H1 (cell line): ENCODE results near the gene ZNF695. TPM values are rescaled to one million over a fixed set of nuclear protein-coding genes. Genes with fewer than 3 reads are reported as not detected.
A peak's percentile ranks its signal among the peaks of the same experiment; 100 is the strongest.

Experiments
- CTCF ChIA-PET: fragments of 300-600 bp; sonication (Branson Sonifier 250); formaldehyde crosslinking; loops from one replicate; lab custom pipeline; 2021; ENCODE audit not compliant: partially characterized antibody; lab: Charles Lee
- POLR2A ChIA-PET: fragments of 300-600 bp; sonication (Branson Sonifier 250); formaldehyde crosslinking; loops from one replicate; lab custom pipeline; 2021; ENCODE audit warnings: inconsistent platforms; ENCODE audit not compliant: partially characterized antibody; lab: Charles Lee
- DNase-seq, 2 experiments: peaks; one replicate each; pipeline versions ENCODE4 v3.0.0 to v3.0.0-alpha.2; 2010 to 2022; ENCODE audit warnings: low spot score in 2 of 2, low read depth in 1 of 2, mixed read lengths in 1 of 2
- FAIRE-seq: peaks from 2 replicates; lab custom pipeline; 2011; peaks lifted over from hg19 to GRCh38; lab: Jason Lieb, UNC
- H2AFZ ChIP-seq: 2 replicates; pipeline ENCODE4 v1.8.1; 2012; ENCODE audit warnings: low read length, inconsistent platforms
- H2AK5ac ChIP-seq: 2 replicates; pipeline ENCODE4 v1.6.1; 2013; ENCODE audit warnings: low read depth, low read length
- H2BK120ac ChIP-seq: replicated peaks from 2 replicates; pipeline ENCODE3; 2013; ENCODE audit warnings: low read depth, low read length, inconsistent platforms
- H2BK12ac ChIP-seq: 2 replicates; pipeline ENCODE4 v1.6.1; 2013; ENCODE audit warnings: low read depth, low read length
- H2BK15ac ChIP-seq: 2 replicates; pipeline ENCODE4 v1.6.1; 2013; ENCODE audit warnings: low read length
- H2BK20ac ChIP-seq: 2 replicates; pipeline ENCODE4 v1.6.1; 2013; ENCODE audit warnings: low read length
- H2BK5ac ChIP-seq: 2 replicates; pipeline ENCODE4 v1.6.1; 2013; ENCODE audit warnings: low read depth, low read length
- H3K14ac ChIP-seq: 2 replicates; pipeline ENCODE4 v1.6.1; 2013; ENCODE audit warnings: inconsistent platforms; ENCODE audit not compliant: insufficient read length
- H3K18ac ChIP-seq: 2 replicates; pipeline ENCODE4 v1.6.1; 2013; ENCODE audit warnings: low read length; ENCODE audit errors: extremely low read depth
- H3K23ac ChIP-seq: 2 replicates; pipeline ENCODE4 v1.6.1; 2013; ENCODE audit warnings: inconsistent platforms; ENCODE audit not compliant: insufficient read length
- H3K23me2 ChIP-seq: 2 replicates; pipeline ENCODE4 v1.6.1; 2013; ENCODE audit warnings: low read depth, low read length
- H3K27ac ChIP-seq: 2 replicates; pipeline ENCODE4 v1.6.1; 2011; ENCODE audit warnings: low read depth, low read length, inconsistent platforms
- H3K27me3 ChIP-seq, 4 experiments: replicated peaks in 1 of 4; 1 replicate in 1 of 4; 2 replicates in 3 of 4; pipeline versions ENCODE4 v1.6.1 to v1.8.1; 2011 to 2013; ENCODE audit warnings: low read length in 3 of 4, mild to moderate bottlenecking in 3 of 4, inconsistent platforms in 2 of 4, mixed read lengths in 2 of 4, moderate library complexity in 1 of 4; ENCODE audit not compliant: control insufficient read depth in 3 of 4, insufficient read depth in 3 of 4; ENCODE audit errors: extremely low read depth in 1 of 4
- H3K36me3 ChIP-seq, 4 experiments: 2 replicates each; pipeline versions ENCODE4 v1.6.1 to v1.8.1; 2011 to 2013; ENCODE audit warnings: mild to moderate bottlenecking in 4 of 4, low read length in 3 of 4, moderate library complexity in 2 of 4, control low read depth in 1 of 4, inconsistent platforms in 1 of 4; ENCODE audit not compliant: insufficient read depth in 4 of 4, control insufficient read depth in 2 of 4
- H3K4ac ChIP-seq: replicated peaks from 2 replicates; pipeline ENCODE3; 2013; ENCODE audit warnings: low read length, low read depth, mixed read lengths, inconsistent platforms; ENCODE audit not compliant: insufficient read length
- H3K4me1 ChIP-seq, 4 experiments: replicated peaks in 1 of 4; 1 replicate in 1 of 4; 2 replicates in 3 of 4; pipeline versions ENCODE4 v1.6.1 to v1.8.1; 2011 to 2013; ENCODE audit warnings: low read length in 3 of 4, inconsistent platforms in 2 of 4, mixed read lengths in 1 of 4; ENCODE audit not compliant: insufficient read depth in 4 of 4, control insufficient read depth in 3 of 4
- H3K4me2 ChIP-seq, 2 experiments: 2 replicates each; pipeline versions ENCODE4 v1.6.1 to v1.8.1; 2011 to 2013; ENCODE audit warnings: low read depth in 2 of 2, low read length in 2 of 2, control low read depth in 1 of 2, inconsistent platforms in 1 of 2, mild to moderate bottlenecking in 1 of 2; ENCODE audit not compliant: insufficient read depth in 1 of 2
- H3K4me3 ChIP-seq, 4 experiments: fragments of 200-600, 300-600 bp in 1 of 4; sonication (generic), shearing (Covaris generic), sonication (Bioruptor Twin) in 1 of 4; 2 replicates each; pipeline versions ENCODE4 v1.5.1 to v1.8.1; 2011 to 2016; ENCODE audit warnings: low read length in 4 of 4, low read depth in 3 of 4, control low read depth in 2 of 4, inconsistent platforms in 2 of 4, mild to moderate bottlenecking in 2 of 4, mixed read lengths in 1 of 4, moderate library complexity in 1 of 4; ENCODE audit not compliant: insufficient read depth in 2 of 4; ENCODE audit errors: extremely low read depth in 1 of 4
- H3K56ac ChIP-seq: replicated peaks from 2 replicates; pipeline ENCODE3; 2013; ENCODE audit warnings: low read depth, mild to moderate bottlenecking, mixed read lengths, low read length, inconsistent platforms; ENCODE audit not compliant: insufficient read length
- H3K79me1 ChIP-seq: 2 replicates; pipeline ENCODE4 v1.6.1; 2013; ENCODE audit warnings: low read depth, low read length, control low read depth
- H3K79me2 ChIP-seq, 2 experiments: 2 replicates each; pipeline versions ENCODE4 v1.6.1 to v1.8.1; 2012 to 2013; ENCODE audit warnings: low read length in 2 of 2, mild to moderate bottlenecking in 2 of 2, inconsistent platforms in 1 of 2; ENCODE audit not compliant: insufficient read depth in 2 of 2, control insufficient read depth in 1 of 2
- H3K9ac ChIP-seq, 4 experiments: replicated peaks in 1 of 4; 1 replicate in 1 of 4; 2 replicates in 3 of 4; pipeline versions ENCODE4 v1.6.1 to v1.8.1; 2011 to 2013; ENCODE audit warnings: low read depth in 3 of 4, low read length in 3 of 4, control low read depth in 2 of 4, mild to moderate bottlenecking in 2 of 4, moderate library complexity in 2 of 4, inconsistent platforms in 1 of 4; ENCODE audit errors: extremely low read depth in 1 of 4
- H3K9me3 ChIP-seq, 2 experiments: 2 replicates each; pipeline versions ENCODE4 v1.6.1 to v1.8.1; 2012 to 2013; ENCODE audit warnings: mild to moderate bottlenecking in 2 of 2, moderate library complexity in 2 of 2, control low read depth in 1 of 2, inconsistent platforms in 1 of 2, low read depth in 1 of 2, low read length in 1 of 2, mixed read lengths in 1 of 2; ENCODE audit not compliant: insufficient read depth in 2 of 2
- H4K20me1 ChIP-seq, 2 experiments: replicated peaks in 1 of 2; 2 replicates each; pipeline versions ENCODE3 to v1.8.1; 2011 to 2013; ENCODE audit warnings: inconsistent platforms in 2 of 2, low read length in 2 of 2, mild to moderate bottlenecking in 1 of 2; ENCODE audit not compliant: insufficient read depth in 2 of 2, control insufficient read depth in 1 of 2
- H4K5ac ChIP-seq: 2 replicates; pipeline ENCODE4 v1.6.1; 2013; ENCODE audit warnings: low read length, low read depth, mixed read lengths, inconsistent platforms; ENCODE audit not compliant: insufficient read length
- H4K8ac ChIP-seq: 2 replicates; pipeline ENCODE4 v1.8.0; 2013; ENCODE audit warnings: mild to moderate bottlenecking, moderate library complexity, low read length, inconsistent platforms; ENCODE audit not compliant: insufficient read depth; ENCODE audit errors: extremely low read depth
- H4K91ac ChIP-seq: replicated peaks from 2 replicates; pipeline ENCODE3; 2013; ENCODE audit warnings: low read length, mixed read lengths, inconsistent platforms; ENCODE audit not compliant: insufficient read length
- CHD1 ChIP-seq: IDR thresholded peaks from 2 replicates; pipeline ENCODE4 v1.6.1; 2012; ENCODE audit warnings: low read depth, low read length, improper control_type of control experiment
- EGR1 ChIP-seq: IDR thresholded peaks from 2 replicates; pipeline ENCODE4 v1.6.1; 2011; ENCODE audit warnings: low read depth, low read length, borderline replicate concordance
- EP300 ChIP-seq, 2 experiments: IDR thresholded peaks; 1 replicate in 1 of 2; 2 replicates in 1 of 2; pipeline ENCODE4 v1.6.1; 2011 to 2012; ENCODE audit warnings: low read depth in 2 of 2, low read length in 2 of 2, mild to moderate bottlenecking in 2 of 2, borderline replicate concordance in 1 of 2, inconsistent platforms in 1 of 2, moderate library complexity in 1 of 2
- JUN ChIP-seq: IDR thresholded peaks from 2 replicates; pipeline ENCODE4 v1.6.1; 2011; ENCODE audit warnings: low read depth, mild to moderate bottlenecking, improper control_type of control experiment, low read length
- KDM4A ChIP-seq: IDR thresholded peaks from one replicate; pipeline ENCODE4 v1.7.1; 2012; ENCODE audit warnings: low read depth, mild to moderate bottlenecking, moderate library complexity, low read length, inconsistent platforms; ENCODE audit not compliant: severe bottlenecking
- MAFK ChIP-seq: IDR thresholded peaks from 2 replicates; pipeline ENCODE4 v1.6.1; 2012; ENCODE audit warnings: low read depth, mild to moderate bottlenecking, improper control_type of control experiment, low read length
- NANOG ChIP-seq: IDR thresholded peaks from 2 replicates; pipeline ENCODE4 v1.6.1; 2011; ENCODE audit warnings: low read length, low read depth, mild to moderate bottlenecking, inconsistent platforms; ENCODE audit not compliant: insufficient read depth, poor library complexity, severe bottlenecking
- POLR2A ChIP-seq, 2 experiments: IDR thresholded peaks; 1 replicate in 1 of 2; 2 replicates in 1 of 2; pipeline ENCODE4 v1.6.1; 2011; ENCODE audit warnings: low read depth in 2 of 2, low read length in 2 of 2, mild to moderate bottlenecking in 2 of 2; ENCODE audit errors: control extremely low read depth in 1 of 2
- RNF2 ChIP-seq: fragments of 200-900, 300-1000 bp; sonication (generic); IDR thresholded peaks from 2 replicates; pipeline ENCODE4 v1.7.1; 2016; ENCODE audit warnings: borderline replicate concordance, low read depth, mild to moderate bottlenecking, antibody characterized with exemption, low read length; ENCODE audit not compliant: poor library complexity, severe bottlenecking; ENCODE audit errors: missing control alignments
- RXRA ChIP-seq: IDR thresholded peaks from 2 replicates; pipeline ENCODE4 v1.6.1; 2011; ENCODE audit warnings: low read depth, mild to moderate bottlenecking, low read length, moderate library complexity; ENCODE audit not compliant: insufficient read depth
- SIRT6 ChIP-seq: IDR thresholded peaks from one replicate; pipeline ENCODE4 v1.7.1; 2012; ENCODE audit warnings: low read length, inconsistent platforms
- TBP ChIP-seq: IDR thresholded peaks from 2 replicates; pipeline ENCODE4 v1.6.1; 2011; ENCODE audit warnings: low read depth, low read length, improper control_type of control experiment
- WGBS, 2 experiments: shearing (Covaris generic) in 1 of 2; methylation state at CpG; one replicate each; pipeline versions ENCODE4 v1.1.6 to v1.1.7; 2013 to 2015; ENCODE audit warnings: low lambda C conversion rate in 2 of 2, mixed read lengths in 2 of 2, inconsistent platforms in 1 of 2, low coverage in 1 of 2, missing lambda C conversion rate in 1 of 2; ENCODE audit not compliant: insufficient replicate concordance in 2 of 2, insufficient coverage in 1 of 2, insufficient read length in 1 of 2; ENCODE audit errors: extremely low coverage in 1 of 2, missing lambda C conversion rate in 1 of 2; 5-methylcytosine and 5-hydroxymethylcytosine counted together
- polyA plus RNA-seq, 7 experiments: library from polyadenylated mRNA; depleted of rRNA in 3 of 7; stranded (reverse) in 5 of 7; unstranded in 2 of 7; fragments of >200 nt in 5 of 7; fragments of 200-250 nt in 2 of 7; gene quantifications; 1 replicate in 5 of 7; 2 replicates in 1 of 7; 4 replicates in 1 of 7; pipeline versions ENCODE4 v1.2.1 to v1.2.3, GENCODE V29; 2011 to 2013; ENCODE audit warnings: missing spikeins in 2 of 7, mixed read lengths in 2 of 7
- total RNA-seq: library from RNA; stranded (reverse); fragmentation: NEBNext Ultra II Directional; extraction: Animal tissue kit (Norgen Biotek cat#: 25700); gene quantifications from 2 replicates; pipeline ENCODE4 v1.2.1, GENCODE V29; 2021
- TF ChIP-seq, protein P1 (sequence below): IDR thresholded peaks from 2 replicates; pipeline ENCODE4 v1.6.1; 2011; ENCODE audit warnings: low read length, improper control_type of control experiment

ZNF695 gene
- total and polyA plus RNA-seq, 2 of the 8 experiments (the other 6 are each of a cell fraction or from before 2014, with no cell fraction given), result 9.2 to 27.0 TPM

DNA sequence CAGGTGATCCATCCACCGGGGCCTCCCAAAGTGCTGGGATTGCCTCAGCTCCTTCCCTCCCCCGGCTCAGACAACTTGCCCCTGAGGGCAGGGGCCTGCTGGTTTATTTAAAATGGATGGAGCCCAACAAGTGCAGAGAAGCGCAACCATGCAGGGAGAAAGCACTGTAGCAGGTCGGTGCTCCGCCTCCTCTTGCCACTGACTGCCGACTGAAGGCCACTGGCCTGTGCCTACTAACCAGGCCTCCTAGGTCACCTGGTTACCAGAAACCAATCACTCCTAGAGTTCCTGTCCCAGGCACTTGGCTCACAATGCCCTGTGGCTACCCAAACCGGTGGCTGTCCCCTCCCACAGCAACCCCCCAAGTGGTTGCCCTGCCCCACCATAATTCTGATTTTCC, 35.9 kb downstream of the ZNF695 start:
- H2AK5ac ChIP-seq, result no peak overlapping the region
- H3K14ac ChIP-seq, result no peak overlapping the region
- no peak overlapping the region for H3K23ac ChIP-seq
- H3K27ac ChIP-seq, result no peak overlapping the region
- no peak overlapping the region for H3K56ac ChIP-seq
- no peak overlapping the region for H2BK120ac ChIP-seq
- no peaks in the 10 kb centered on the region for H3K79me2 ChIP-seq
- H4K91ac ChIP-seq, result no peak overlapping the region
- 88% methylated on average over 7 of the region's 7 CpGs; no CpG with 5 or more reads in 1 of the 2 experiments for WGBS, 2 experiments
- H4K5ac ChIP-seq, result no peak overlapping the region
- H3K4me1 ChIP-seq, result no peaks in the 10 kb centered on the region
- FAIRE-seq (no peak), DNase-seq (peak in 1 of 2 experiments; percentile 10)
- CTCF ChIA-PET, result interaction anchor here (0.7 to 2.9 kb wide), 9 partner anchors 11 to 119 kb away, joined by 3 to 18 read pairs (median 5); no protein-coding TSS in a partner anchor
- H2BK20ac ChIP-seq, result no peak overlapping the region
- H3K4me2 ChIP-seq, result no peak overlapping the region
- no peak overlapping the region for H3K4ac ChIP-seq
- no peak overlapping the region for H2BK12ac ChIP-seq
- no peak overlapping the region for H4K8ac ChIP-seq
- no peak overlapping the region for H2BK15ac ChIP-seq
- no peak overlapping the region for H3K9ac ChIP-seq
- no peaks in the 10 kb centered on the region for H3K27me3 ChIP-seq
- no peaks in the 10 kb centered on the region for H3K23me2 ChIP-seq
- H3K79me1 ChIP-seq, result no peaks in the 10 kb centered on the region
- no peak overlapping the region for H2AFZ ChIP-seq
- peaks cover 31 to 58% of the 10 kb centered on the region in 2 experiments for H3K9me3 ChIP-seq
- H2BK5ac ChIP-seq, result no peak overlapping the region
- no peak overlapping the region for H3K4me3 ChIP-seq
- H3K18ac ChIP-seq, result no peak overlapping the region
- H4K20me1 ChIP-seq, result no peaks in the 10 kb centered on the region
- peaks cover 0 to 35% (median 11%) of the 10 kb centered on the region in 4 experiments; a peak in 2 of 8 replicates for H3K36me3 ChIP-seq
- POLR2A ChIA-PET, result interaction anchor here (0.8 kb wide), 1 partner anchor 136 kb away, joined by 3 read pairs; no protein-coding TSS in a partner anchor
- TF ChIP-seq TBP (no peak), POLR2A (IDR thresholded peaks at IDR 0.05; ENCODE audit: control extremely low read depth in 1 of 2, low read depth in 2 of 2, low read length in 2 of 2) (no peak), EGR1 (no peak), RNF2 (no peak), JUN (no peak), KDM4A (no peak), EP300 (IDR thresholded peaks at IDR 0.05; ENCODE audit: borderline replicate concordance in 1 of 2, low read depth in 2 of 2, low read length in 2 of 2) (no peak), RXRA (no peak), NANOG (no peak), CHD1 (no peak), MAFK (no peak), SIRT6 (no peak)
- TF ChIP-seq, protein P1, sequence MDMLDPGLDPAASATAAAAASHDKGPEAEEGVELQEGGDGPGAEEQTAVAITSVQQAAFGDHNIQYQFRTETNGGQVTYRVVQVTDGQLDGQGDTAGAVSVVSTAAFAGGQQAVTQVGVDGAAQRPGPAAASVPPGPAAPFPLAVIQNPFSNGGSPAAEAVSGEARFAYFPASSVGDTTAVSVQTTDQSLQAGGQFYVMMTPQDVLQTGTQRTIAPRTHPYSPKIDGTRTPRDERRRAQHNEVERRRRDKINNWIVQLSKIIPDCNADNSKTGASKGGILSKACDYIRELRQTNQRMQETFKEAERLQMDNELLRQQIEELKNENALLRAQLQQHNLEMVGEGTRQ, result no peak
